AG10803 (cell line): Measurements from ENCODE around the gene KDM5C.

ENCODE experiments used
- DNase-seq: peaks from one replicate; pipeline ENCODE4 v3.0.0; 2010; ENCODE audit warnings: low read depth
- H3K4me3 ChIP-seq: 2 replicates; pipeline ENCODE4 v1.5.1; 2011; ENCODE audit warnings: mild to moderate bottlenecking, low read length, control low read depth
- CTCF ChIP-seq: conservative IDR thresholded peaks from 2 replicates; pipeline ENCODE4 v1.5.1; 2011; ENCODE audit warnings: mild to moderate bottlenecking, low read length, control low read depth, inconsistent platforms

Gene KDM5C

DNA sequence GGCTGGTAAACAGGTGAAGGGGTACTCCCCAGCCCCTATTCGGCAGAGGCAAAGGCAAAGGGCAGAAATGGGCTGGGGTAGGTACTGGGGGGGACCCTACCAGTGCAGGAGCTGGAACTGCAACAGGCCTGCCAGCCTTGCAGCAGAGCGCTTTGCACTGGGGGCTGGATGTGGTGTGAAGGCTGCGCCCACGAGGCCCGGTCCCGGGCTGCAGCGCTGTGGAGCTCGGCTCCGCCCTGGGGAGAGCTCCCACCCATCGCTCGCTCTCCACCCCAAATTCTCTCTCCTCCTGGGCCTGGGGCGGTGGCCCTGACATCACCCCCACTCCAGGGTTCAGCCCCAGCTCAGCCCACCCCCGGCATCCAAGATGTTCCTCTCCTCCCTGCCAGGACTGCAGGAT is 32.2 kb upstream of the KDM5C start:
- H3K4me3 ChIP-seq: no peak overlapping the region
- no peak for TF ChIP-seq CTCF
- no peak for DNase-seq

DNA sequence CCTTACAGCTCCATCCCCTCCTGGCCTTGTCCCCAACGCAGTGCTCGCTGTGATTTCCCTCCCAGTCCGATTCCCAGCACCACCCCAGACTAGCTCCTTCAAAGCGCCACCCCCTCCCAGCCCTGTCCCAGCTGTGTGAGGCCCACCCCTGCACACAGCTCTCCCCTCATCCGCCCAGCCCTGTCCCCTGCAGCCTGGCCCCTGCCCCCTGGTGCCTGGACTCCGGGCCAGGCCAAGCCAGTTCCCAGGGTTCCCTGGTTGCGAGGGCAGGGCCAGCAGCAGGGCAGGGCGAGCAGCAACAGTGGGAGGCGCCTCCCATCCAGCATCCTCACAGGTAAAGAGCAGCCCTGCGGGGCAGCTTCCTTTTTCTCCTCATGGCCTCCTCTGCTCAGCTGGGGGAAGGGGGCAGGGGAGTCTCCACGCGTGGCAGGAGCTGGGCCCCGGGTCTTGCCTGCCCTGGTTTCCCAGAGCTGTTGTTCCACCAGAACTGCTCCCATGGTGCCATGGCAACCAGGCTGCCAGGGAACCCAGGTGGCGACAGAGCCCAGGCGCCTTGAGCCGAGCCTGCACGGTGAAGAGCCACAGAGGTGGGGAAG is 31.5 kb upstream of the KDM5C start:
- no peak overlapping the region for H3K4me3 ChIP-seq
- no peak for DNase-seq
- TF ChIP-seq CTCF: no peak

- no peak for TF ChIP-seq CTCF
- DNase-seq: no peak
These were observed 30.8 kb upstream of the KDM5C start for GRCh38 chrX:53255738-53256191.

GRCh38 chrX:53254570-53255461 is 29.8 kb upstream of the KDM5C start:
- no peak for TF ChIP-seq CTCF
- H3K4me3 ChIP-seq: no peak overlapping the region
- no peak for DNase-seq

More at GRCh38 chrX:53255738-53256191, 30.8 kb upstream of the KDM5C start:
- no peak overlapping the region for H3K4me3 ChIP-seq

DNA sequence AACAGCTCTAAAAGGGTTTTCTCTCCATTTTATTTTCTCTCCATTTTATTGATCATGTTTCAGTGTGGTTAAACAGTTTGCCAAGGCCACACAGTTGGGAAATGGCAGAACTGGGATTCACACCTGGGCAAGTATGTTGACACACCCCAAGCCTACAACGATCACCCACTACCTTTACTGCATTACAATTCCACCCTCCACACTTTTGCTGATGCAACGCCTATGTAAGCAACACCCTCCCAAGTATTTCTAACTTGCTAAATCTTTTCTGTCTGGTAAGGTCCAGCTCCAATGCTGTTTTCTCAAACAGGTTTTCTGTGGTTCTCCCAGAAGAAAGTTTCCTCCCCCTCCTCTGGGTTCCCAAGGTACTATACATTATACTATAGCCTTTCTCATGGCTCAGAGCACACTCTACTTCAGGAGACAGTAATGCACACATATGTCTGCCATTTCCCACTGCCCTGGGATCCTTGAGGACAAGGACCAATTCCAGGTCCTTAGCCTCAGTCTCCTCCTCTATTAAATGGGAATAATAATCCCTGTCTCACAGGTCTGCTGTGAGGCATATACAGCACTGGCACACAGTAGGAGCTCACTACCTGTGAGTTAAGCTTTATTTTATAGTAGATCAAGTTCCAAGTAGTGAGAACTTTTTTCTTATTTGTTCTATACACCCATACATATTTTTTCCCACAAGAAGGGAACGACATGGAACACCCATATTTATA is 28.4 kb upstream of the KDM5C start:
- DNase-seq: no peak
- no peak overlapping the region for H3K4me3 ChIP-seq
- no peak for TF ChIP-seq CTCF

- DNase-seq: peak; percentile 85
- H3K4me3 ChIP-seq: no peak overlapping the region
- no peak for TF ChIP-seq CTCF
These were observed 26.3 kb upstream of the KDM5C start for GRCh38 chrX:53251307-53251706.
